Muscle layer of duodenum (tissue), 2 donors: ENCODE measurements around the gene NDFIP1.

ENCODE experiments used
- H3K27ac ChIP-seq: one replicate; pipeline ENCODE4 v1.7.0; 2013; ENCODE audit warnings: mild to moderate bottlenecking, low read length
- H3K27me3 ChIP-seq: one replicate; pipeline ENCODE4 v1.7.0; 2013; ENCODE audit warnings: low read depth, mild to moderate bottlenecking, control low read depth, low read length
- H3K36me3 ChIP-seq, 2 donors: one replicate each; pipeline ENCODE4 v1.7.0; 2013; ENCODE audit warnings: low read length in 2 of 2, control low read depth in 1 of 2, mild to moderate bottlenecking in 1 of 2; ENCODE audit not compliant: insufficient read depth in 2 of 2, control insufficient read depth in 1 of 2
- H3K4me1 ChIP-seq, 2 donors: one replicate each; pipeline ENCODE4 v1.7.0; 2013; ENCODE audit warnings: low read length in 2 of 2, mild to moderate bottlenecking in 2 of 2, control low read depth in 1 of 2, moderate library complexity in 1 of 2; ENCODE audit not compliant: insufficient read depth in 2 of 2, control insufficient read depth in 1 of 2
- H3K4me3 ChIP-seq, 2 donors: one replicate each; pipeline ENCODE4 v1.7.0; 2013; ENCODE audit warnings: low read length in 2 of 2, low read depth in 1 of 2, mild to moderate bottlenecking in 1 of 2
- H3K9me3 ChIP-seq, 2 donors: one replicate each; pipeline ENCODE4 v1.7.0; 2013; ENCODE audit warnings: low read length in 2 of 2, control low read depth in 1 of 2, mild to moderate bottlenecking in 1 of 2; ENCODE audit not compliant: control insufficient read depth in 1 of 2
- donor health status: healthy.

Gene NDFIP1

DNA sequence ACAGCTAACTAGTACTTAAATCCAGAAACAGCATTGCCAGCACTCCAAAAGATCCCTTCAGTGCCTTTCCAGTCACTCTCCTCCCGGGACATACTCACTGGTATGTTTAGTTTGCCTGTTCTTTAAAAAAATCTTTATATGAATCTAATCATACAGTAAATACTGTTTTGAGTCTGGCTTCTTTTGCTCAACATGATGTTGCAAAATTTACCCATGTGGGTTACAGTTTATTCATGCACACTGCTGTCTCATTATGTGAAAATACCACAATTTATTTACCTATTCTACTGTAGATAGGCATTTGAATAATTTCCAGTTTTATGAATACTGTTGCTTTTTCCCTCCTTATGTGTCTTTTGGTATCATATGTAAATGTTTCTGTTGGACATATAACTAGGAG lies 13.5 kb downstream of the NDFIP1 start:
- Histone ChIP-seq H3K27me3 (no peaks in the 10 kb centered on the region), H3K4me1 (peaks cover 0 to 20% of the 10 kb centered on the region in 2 donors), H3K9me3 (no peaks in the 10 kb centered on the region), H3K36me3 (peaks cover 4 to 8% of the 10 kb centered on the region in 2 donors), H3K4me3 (no peak overlapping the region), H3K27ac (no peak overlapping the region)

DNA sequence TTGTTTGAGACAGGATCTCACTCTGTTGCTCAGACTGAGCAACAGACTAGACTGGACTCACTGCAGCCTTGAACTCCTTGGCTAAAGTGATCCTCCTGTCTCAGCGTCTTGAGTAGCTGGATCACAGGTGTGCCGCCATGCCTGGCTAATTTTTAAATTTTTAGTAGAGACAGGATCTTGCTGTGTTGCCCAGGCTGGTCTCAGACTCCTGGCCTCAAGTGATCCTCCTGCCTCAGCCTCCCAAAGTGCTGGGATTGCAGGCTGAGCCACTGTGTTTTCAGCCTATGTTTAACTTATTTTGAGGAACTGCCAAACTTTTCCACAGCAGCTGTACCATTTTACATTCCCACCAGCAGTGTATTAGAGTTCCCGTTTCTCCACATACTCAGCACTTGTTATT lies 16.8 kb downstream of the NDFIP1 start:
- Histone ChIP-seq H3K9me3 (no peaks in the 10 kb centered on the region), H3K27me3 (no peaks in the 10 kb centered on the region), H3K27ac (no peak overlapping the region), H3K36me3 (peaks cover 4 to 8% of the 10 kb centered on the region in 2 donors), H3K4me3 (no peak overlapping the region), H3K4me1 (peaks cover 0 to 14% of the 10 kb centered on the region in 2 donors)

DNA sequence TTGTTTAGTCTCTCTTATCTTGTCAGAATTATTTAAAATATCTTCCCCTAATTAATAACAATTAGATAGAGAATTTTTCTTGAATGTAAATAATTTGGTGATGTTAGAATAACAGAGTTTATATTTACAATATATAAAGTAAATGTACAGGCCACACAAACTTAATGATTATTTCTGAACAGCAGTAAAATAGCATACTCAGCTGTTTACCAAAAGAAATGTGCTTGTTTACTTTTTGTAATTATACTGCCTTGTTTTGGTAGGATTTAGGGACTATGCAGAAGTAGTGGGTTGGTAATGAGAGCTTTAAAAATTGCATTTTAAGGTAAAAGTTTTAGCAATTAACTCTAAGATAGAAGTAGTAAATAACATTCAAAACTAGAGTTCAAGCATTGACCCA lies 17.4 kb downstream of the NDFIP1 start:
- H3K4me1 ChIP-seq = peaks cover 0 to 16% of the 10 kb centered on the region in 2 donors
- no peak overlapping the region for H3K4me3 ChIP-seq
- H3K36me3 ChIP-seq = peaks cover 4% of the 10 kb centered on the region in 2 donors
- H3K27ac ChIP-seq = no peak overlapping the region
- H3K27me3 ChIP-seq = no peaks in the 10 kb centered on the region
- H3K9me3 ChIP-seq = no peaks in the 10 kb centered on the region

DNA sequence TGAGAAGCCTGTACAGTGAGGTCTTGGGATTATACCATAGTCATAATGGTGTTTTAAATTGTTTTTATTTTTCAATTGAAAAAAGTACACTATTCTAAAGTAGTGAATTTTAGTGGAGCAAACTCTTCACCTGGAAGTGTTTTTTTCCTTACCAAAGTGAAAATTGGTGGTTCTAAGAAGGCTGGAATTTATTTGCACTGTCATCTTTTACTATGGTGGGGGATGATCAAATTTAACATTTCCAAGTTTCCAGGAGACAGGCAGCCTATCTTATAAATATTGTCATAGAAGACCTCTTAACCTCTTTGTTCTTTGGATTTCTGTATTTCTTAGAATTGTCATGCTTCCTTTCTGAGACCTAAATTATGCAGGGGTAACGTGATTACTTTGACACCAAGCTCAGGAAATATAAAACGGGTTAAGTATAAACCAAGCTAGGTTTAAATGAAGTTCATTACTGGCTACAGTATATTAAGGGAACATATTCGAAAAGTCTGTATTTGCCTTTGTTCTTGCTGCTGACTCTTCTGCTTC lies 20.2 kb downstream of the NDFIP1 start:
- Histone ChIP-seq H3K4me1 (peaks cover 3 to 19% of the 10 kb centered on the region in 2 donors), H3K36me3 (peaks cover 18 to 20% of the 10 kb centered on the region in 2 donors), H3K27ac (no peak overlapping the region), H3K27me3 (no peaks in the 10 kb centered on the region), H3K4me3 (no peak overlapping the region), H3K9me3 (no peaks in the 10 kb centered on the region)

DNA sequence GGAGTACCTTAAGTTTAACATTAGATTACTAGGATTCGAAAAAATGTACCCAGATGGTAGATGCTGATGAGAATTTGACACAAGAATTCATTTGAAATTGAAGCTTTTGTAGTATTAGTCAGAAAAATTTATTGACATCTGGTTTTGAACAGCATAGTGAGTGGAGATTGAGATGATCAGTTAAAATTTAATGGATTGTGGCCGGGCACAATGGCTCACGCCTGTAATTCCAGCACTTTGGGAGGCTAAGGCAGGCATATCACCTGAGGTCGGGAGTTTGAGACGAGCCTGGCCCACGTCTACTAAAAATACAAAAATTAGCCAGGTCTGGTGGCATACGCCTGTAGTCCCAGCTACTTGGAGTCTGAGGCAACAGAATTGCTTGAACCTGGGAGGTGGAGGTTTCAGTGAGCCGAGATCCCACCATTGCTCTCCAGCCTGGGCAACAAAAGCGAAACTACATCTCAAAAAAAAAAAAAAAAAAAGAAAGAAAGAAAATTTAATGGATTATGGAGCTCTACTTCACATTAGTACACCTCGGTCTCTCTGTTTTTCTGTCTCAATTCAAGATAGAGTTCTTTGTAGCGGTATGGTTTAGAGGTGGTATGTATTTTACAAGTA lies 21.0 kb downstream of the NDFIP1 start:
- no peak overlapping the region for H3K27ac ChIP-seq
- peaks cover 18 to 20% of the 10 kb centered on the region in 2 donors for H3K36me3 ChIP-seq
- H3K4me1 ChIP-seq = peaks cover 4 to 19% of the 10 kb centered on the region in 2 donors
- no peaks in the 10 kb centered on the region for H3K9me3 ChIP-seq
- H3K4me3 ChIP-seq = no peak overlapping the region
- no peaks in the 10 kb centered on the region for H3K27me3 ChIP-seq

DNA sequence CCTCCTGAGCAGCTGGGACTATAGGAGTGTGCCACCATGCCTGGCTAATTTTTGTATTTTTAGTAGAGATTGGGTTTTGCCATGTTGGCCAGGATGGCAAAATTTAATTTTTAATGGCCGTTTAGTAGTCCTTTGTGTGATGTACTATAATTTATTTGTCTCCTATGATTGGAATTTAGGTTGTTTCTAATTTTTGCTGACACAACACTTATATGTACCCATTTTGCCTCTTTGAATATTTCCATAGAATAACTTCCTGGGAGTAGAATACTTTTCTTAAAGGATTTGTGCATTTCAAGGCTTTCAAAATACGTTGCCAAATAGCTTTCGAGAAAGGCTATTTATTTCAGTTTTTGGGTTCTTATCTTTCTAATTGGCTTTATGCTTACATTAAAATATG lies 22.8 kb downstream of the NDFIP1 start:
- Histone ChIP-seq H3K9me3 (no peaks in the 10 kb centered on the region), H3K27me3 (no peaks in the 10 kb centered on the region), H3K4me3 (no peak overlapping the region), H3K27ac (no peak overlapping the region), H3K36me3 (peaks cover 16 to 25% of the 10 kb centered on the region in 2 donors), H3K4me1 (peaks cover 4 to 19% of the 10 kb centered on the region in 2 donors)

DNA sequence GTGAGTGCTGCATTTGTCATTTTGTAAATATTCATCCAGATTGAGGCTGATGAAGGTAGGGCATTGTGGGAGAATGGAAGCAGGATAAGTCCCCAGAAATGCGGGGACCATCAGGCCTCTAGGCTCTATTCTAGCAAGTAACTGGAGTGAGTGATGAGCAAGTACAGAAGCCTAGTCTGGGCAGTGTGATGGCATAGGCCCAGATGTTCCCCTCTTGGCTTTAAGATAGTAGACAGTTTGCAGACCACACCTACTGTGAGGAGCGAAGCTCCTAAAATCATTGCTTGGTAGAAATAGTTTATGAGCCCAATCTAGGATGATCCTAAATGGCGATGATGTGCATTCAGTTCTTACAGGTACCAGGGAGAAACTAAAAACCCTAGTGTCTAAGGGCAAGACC lies 24.3 kb downstream of the NDFIP1 start:
- Histone ChIP-seq H3K9me3 (no peaks in the 10 kb centered on the region), H3K4me1 (peaks cover 4 to 15% of the 10 kb centered on the region in 2 donors), H3K36me3 (peaks cover 21 to 33% of the 10 kb centered on the region in 2 donors), H3K4me3 (no peak overlapping the region), H3K27me3 (no peaks in the 10 kb centered on the region), H3K27ac (no peak overlapping the region)

DNA sequence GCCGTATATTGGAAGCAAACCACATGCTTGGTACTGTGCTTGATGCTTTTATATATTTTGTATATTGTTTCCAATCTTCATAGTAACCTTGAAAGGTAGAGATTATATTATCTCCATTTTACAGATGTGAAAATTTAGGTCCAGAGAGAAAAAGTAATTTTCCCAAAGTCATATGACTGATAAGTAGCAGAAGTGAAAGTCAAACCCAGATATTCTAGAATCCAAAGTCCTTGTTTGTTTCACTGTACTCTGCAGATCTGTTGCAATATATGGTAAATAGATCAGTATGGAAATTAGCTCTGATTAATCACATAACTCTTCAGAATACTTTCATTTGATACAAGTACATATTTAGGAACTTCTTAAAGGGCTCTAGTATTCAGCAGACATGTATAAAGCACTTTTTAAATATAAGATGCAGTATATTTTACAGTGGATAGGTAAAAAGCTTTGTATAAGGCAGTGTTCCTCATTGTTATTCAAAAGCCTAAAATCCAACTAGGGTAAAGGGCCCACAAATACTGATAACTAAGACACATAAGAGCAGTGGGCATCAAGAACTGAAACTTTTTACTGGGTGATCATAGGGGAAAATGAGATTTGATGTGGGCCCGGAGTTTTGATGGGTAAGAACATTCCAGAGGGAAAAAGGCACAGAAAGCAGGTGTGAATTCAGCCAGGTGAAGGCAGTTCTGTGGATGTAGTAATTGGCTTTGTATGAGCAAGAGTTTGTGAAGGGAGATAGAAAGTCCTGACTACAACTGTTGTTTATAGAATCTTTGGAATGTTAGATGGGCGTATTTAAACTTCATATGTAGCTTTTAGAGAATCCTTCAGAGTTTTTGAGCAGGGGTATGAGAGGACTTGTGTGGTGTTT lies 25.0 kb downstream of the NDFIP1 start:
- H3K4me3 ChIP-seq = no peak overlapping the region
- H3K27me3 ChIP-seq = no peaks in the 10 kb centered on the region
- no peaks in the 10 kb centered on the region for H3K9me3 ChIP-seq
- H3K36me3 ChIP-seq = peaks cover 25 to 33% of the 10 kb centered on the region in 2 donors
- no peak overlapping the region for H3K27ac ChIP-seq
- peaks cover 4 to 14% of the 10 kb centered on the region in 2 donors for H3K4me1 ChIP-seq

DNA sequence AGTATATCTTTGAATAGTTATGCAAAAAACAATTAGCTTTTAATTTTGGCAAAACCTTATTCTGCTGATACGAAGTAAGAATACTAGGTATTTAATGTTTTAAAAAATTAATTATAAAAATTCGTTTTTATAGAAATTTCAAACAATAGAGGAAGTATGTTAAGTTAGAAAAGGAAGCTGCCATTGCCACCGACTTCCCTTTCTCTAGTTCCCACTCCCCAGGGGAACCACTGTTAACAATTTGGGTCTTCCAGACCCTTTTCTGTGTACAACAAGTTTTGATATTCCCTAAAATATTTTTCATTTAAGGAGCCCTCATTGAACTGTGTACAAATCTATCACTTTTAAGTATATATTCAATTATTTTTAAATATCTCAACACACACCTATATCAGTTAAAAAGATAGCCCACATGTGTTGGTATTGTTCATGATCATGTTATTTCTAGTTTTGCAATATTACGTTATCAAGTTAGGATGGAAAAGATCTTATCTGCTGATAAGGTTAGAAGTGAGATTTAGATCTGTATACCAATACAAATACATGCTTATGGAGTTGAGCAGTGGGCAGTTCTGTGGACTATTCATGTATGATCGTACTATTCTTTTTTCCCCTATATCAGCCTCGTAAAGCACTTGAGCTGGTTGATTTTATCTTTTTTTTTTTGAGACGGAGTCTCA lies 25.9 kb downstream of the NDFIP1 start:
- Histone ChIP-seq H3K27ac (no peak overlapping the region), H3K4me1 (peaks cover 4 to 5% of the 10 kb centered on the region in 2 donors), H3K4me3 (no peak overlapping the region), H3K9me3 (no peaks in the 10 kb centered on the region), H3K27me3 (no peaks in the 10 kb centered on the region), H3K36me3 (peaks cover 25 to 33% of the 10 kb centered on the region in 2 donors)

DNA sequence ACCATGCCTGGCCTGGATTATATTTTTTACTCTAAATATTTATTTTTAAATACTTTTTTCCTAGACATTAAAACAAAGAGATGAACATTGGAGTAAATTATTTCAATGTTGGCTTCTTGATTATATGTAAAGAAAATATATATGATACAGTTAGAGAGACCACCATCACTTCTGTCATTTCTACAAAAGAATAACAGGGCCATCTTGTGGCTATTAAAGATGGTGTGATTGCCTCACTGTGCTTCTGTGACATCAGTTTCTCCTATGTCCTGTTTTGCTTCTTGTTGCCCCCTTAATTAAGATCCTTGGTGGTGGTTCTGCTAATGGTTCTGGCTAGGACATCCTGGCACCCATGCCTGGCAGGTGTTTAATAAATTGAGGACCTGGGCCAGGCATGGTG lies 32.9 kb downstream of the NDFIP1 start:
- H3K4me1 ChIP-seq = no peaks in the 10 kb centered on the region
- peaks cover 32 to 45% of the 10 kb centered on the region in 2 donors for H3K36me3 ChIP-seq
- H3K9me3 ChIP-seq = no peaks in the 10 kb centered on the region
- no peaks in the 10 kb centered on the region for H3K27me3 ChIP-seq
- H3K4me3 ChIP-seq = no peak overlapping the region
- no peak overlapping the region for H3K27ac ChIP-seq

DNA sequence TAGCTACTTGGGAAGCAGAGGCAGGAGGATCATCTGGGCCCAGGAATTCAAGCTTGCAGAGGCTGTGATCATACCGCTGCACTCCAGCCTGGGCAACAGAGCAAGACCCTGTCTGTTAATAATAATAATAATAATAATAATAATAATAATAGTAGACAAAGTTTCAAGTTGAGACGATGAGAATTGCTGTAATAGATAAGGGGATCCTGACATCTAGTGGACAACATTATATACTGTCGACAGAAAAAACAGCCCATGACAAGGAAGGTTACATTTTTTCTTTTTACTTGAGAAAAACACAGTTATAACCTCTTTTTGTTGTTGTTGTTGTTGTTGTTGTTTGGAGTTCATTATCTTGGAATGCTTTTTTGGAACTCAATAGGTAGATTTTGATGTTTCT lies 35.3 kb downstream of the NDFIP1 start:
- Histone ChIP-seq H3K4me1 (no peaks in the 10 kb centered on the region), H3K9me3 (no peaks in the 10 kb centered on the region), H3K27ac (no peak overlapping the region), H3K27me3 (no peaks in the 10 kb centered on the region), H3K36me3 (peaks cover 32 to 56% of the 10 kb centered on the region in 2 donors), H3K4me3 (no peak overlapping the region)
